HCT116 (cell line): ENCODE data around the gene EHD3. TPM values are rescaled to one million over a fixed set of nuclear protein-coding genes. Genes with fewer than 3 reads are reported as not detected.
A peak's percentile ranks its signal among the peaks of the same experiment; 100 is the strongest.

Experiments
- ATAC-seq: fragments of 200-7000 bp; cut with Tn5 transposase; 2 replicates; pipeline ENCODE4 v1.9.1; 2020; ENCODE audit warnings: mild to moderate bottlenecking, moderate library complexity
- BruUV-seq: library from RNA; stranded (reverse); fragments of 400-500 nt; replicated peaks from 2 replicates; lab custom pipeline; 2021; lab: Mats Ljungman, UMichigan
- CTCF ChIA-PET: fragments of 300-600 bp; sonication (Branson Sonifier 250); formaldehyde crosslinking; loops from one replicate; lab custom pipeline; 2021; ENCODE audit warnings: antibody characterized with exemption; lab: Charles Lee
- POLR2A ChIA-PET: fragments of 300-600, 350-600 bp; sonication (Branson Sonifier 250); formaldehyde crosslinking; loops from one replicate; lab custom pipeline; 2021; ENCODE audit warnings: antibody characterized with exemption; lab: Charles Lee
- RAD21 ChIA-PET, 2 experiments: fragments of 300-600 bp; sonication (Branson Sonifier 250); formaldehyde crosslinking; loops; one replicate each; lab custom pipeline; 2023; ENCODE audit warnings: low total read pairs in 2 of 2; ENCODE audit not compliant: uncharacterized antibody in 2 of 2, unreplicated experiment in 2 of 2, low non-redundant PET in 1 of 2; lab: Charles Lee
- DNase-seq: peaks from one replicate; pipeline ENCODE4 v3.0.0-alpha.2; 2010; ENCODE audit warnings: low read depth, low spot score
- H2AFZ ChIP-seq: fragments of 200-600 bp; shearing (Covaris generic), sonication (generic); 2 replicates; pipeline ENCODE4 v1.6.1; 2017; ENCODE audit warnings: low read depth, mixed run types, mixed read lengths, antibody characterized with exemption, low read length; ENCODE audit not compliant: poor library complexity, severe bottlenecking
- H3K27ac ChIP-seq: 2 replicates; pipeline ENCODE4 v1.5.1; 2012; ENCODE audit warnings: low read depth, low read length
- H3K27me3 ChIP-seq: fragments of 200-600 bp; sonication (generic); 2 replicates; pipeline ENCODE4 v1.6.1; 2016; ENCODE audit warnings: mixed run types, low read length, mixed read lengths; ENCODE audit not compliant: insufficient read depth
- H3K36me3 ChIP-seq, 2 experiments: fragments of 200-500 bp in 1 of 2; fragments of 200-600 bp in 1 of 2; sonication (Bioruptor generic) in 1 of 2; sonication (generic) in 1 of 2; 2 replicates each; pipeline versions ENCODE4 v1.5.1 to v1.6.1; 2014 to 2016; ENCODE audit warnings: low read length in 2 of 2, inconsistent platforms in 1 of 2, mixed read lengths in 1 of 2, mixed run types in 1 of 2; ENCODE audit not compliant: insufficient read depth in 2 of 2, control insufficient read depth in 1 of 2
- H3K4me1 ChIP-seq, 2 experiments: fragments of 200-600 bp in 1 of 2; sonication (generic) in 1 of 2; 2 replicates each; pipeline versions ENCODE4 v1.5.1 to v1.6.1; 2012 to 2017; ENCODE audit warnings: low read length in 2 of 2, inconsistent platforms in 1 of 2, mild to moderate bottlenecking in 1 of 2, mixed read lengths in 1 of 2, mixed run types in 1 of 2, moderate library complexity in 1 of 2; ENCODE audit not compliant: insufficient read depth in 2 of 2, control insufficient read depth in 1 of 2
- H3K4me2 ChIP-seq: fragments of 200-600 bp; sonication (generic); 2 replicates; pipeline ENCODE4 v1.6.1; 2017; ENCODE audit warnings: mixed run types, low read length, mixed read lengths
- H3K4me3 ChIP-seq, 2 experiments: fragments of 200-600 bp in 1 of 2; sonication (generic) in 1 of 2; replicated peaks in 1 of 2; 2 replicates each; pipeline ENCODE4 v1.5.1; 2011 to 2016; ENCODE audit warnings: low read length in 2 of 2, control low read depth in 1 of 2, low read depth in 1 of 2, mild to moderate bottlenecking in 1 of 2, mixed read lengths in 1 of 2, mixed run types in 1 of 2
- H3K79me2 ChIP-seq: fragments of 200-600 bp; sonication (generic); 2 replicates; pipeline ENCODE4 v1.6.1; 2017; ENCODE audit warnings: mild to moderate bottlenecking, mixed run types, low read length, moderate library complexity, mixed read lengths; ENCODE audit not compliant: insufficient read depth
- H3K9ac ChIP-seq: fragments of 200-600 bp; sonication (generic); 2 replicates; pipeline ENCODE4 v1.6.1; 2016; ENCODE audit warnings: low read length, mixed read lengths
- H3K9me2 ChIP-seq: fragments of 200-600 bp; sonication (generic), shearing (Covaris generic); 2 replicates; pipeline ENCODE4 v1.6.1; 2017; ENCODE audit warnings: mixed run types, mild to moderate bottlenecking, moderate library complexity; ENCODE audit not compliant: insufficient read depth
- H3K9me3 ChIP-seq, 2 experiments: fragments of 200-500 bp in 1 of 2; fragments of 200-600 bp in 1 of 2; sonication (Bioruptor generic) in 1 of 2; sonication (generic) in 1 of 2; 2 replicates each; pipeline ENCODE4 v1.6.1; 2014 to 2017; ENCODE audit warnings: low read length in 2 of 2, mixed read lengths in 2 of 2, inconsistent platforms in 1 of 2, low read depth in 1 of 2, mild to moderate bottlenecking in 1 of 2, mixed run types in 1 of 2, moderate library complexity in 1 of 2; ENCODE audit not compliant: control insufficient read depth in 1 of 2, insufficient read depth in 1 of 2
- H4K20me1 ChIP-seq: fragments of 200-600 bp; sonication (generic), shearing (Covaris generic); 2 replicates; pipeline ENCODE4 v1.6.1; 2017; ENCODE audit warnings: mixed run types, mild to moderate bottlenecking, moderate library complexity; ENCODE audit not compliant: insufficient read depth
- ATF3 ChIP-seq: IDR thresholded peaks from 2 replicates; pipeline ENCODE4 v1.6.1; 2012
- CEBPB ChIP-seq: IDR thresholded peaks from 2 replicates; pipeline ENCODE4 v1.6.1; 2012; ENCODE audit warnings: low read depth
- EGR1 ChIP-seq: IDR thresholded peaks from 2 replicates; pipeline ENCODE4 v1.6.1; 2012; ENCODE audit warnings: low read depth
- EZH2 ChIP-seq: fragments of 200-600 bp; sonication (generic); IDR thresholded peaks from 2 replicates; pipeline ENCODE4 v1.6.1; 2017; ENCODE audit warnings: antibody characterized with exemption, mixed run types
- EZH2phosphoT487 ChIP-seq: fragments of 200-600 bp; IDR thresholded peaks from 2 replicates; pipeline ENCODE4 v1.6.1; 2018; ENCODE audit warnings: antibody characterized with exemption, borderline replicate concordance
- FOSL1 ChIP-seq: IDR thresholded peaks from 2 replicates; pipeline ENCODE4 v1.6.1; 2012; ENCODE audit warnings: low read depth
- JUND ChIP-seq: IDR thresholded peaks from 2 replicates; pipeline ENCODE4 v1.6.1; 2012
- POLR2AphosphoS5 ChIP-seq: IDR thresholded peaks from 2 replicates; pipeline ENCODE4 v1.6.1; 2011; ENCODE audit warnings: mild to moderate bottlenecking, low read depth, low read length, moderate library complexity
- ZBTB33 ChIP-seq: IDR thresholded peaks from 2 replicates; pipeline ENCODE4 v1.6.1; 2011; ENCODE audit warnings: mild to moderate bottlenecking, low read length, moderate library complexity; ENCODE audit not compliant: insufficient replicate concordance; ENCODE audit errors: extremely low read depth
- intact Hi-C: fragments of 100-400 bp; cut with micrococcal nuclease; formaldehyde crosslinking; loops from 2 replicates; pipeline ENCODE4 v1.10.0; 2022
- total RNA-seq: library from RNA; stranded (reverse); gene quantifications from one replicate; pipeline ENCODE4 v1.2.1, GENCODE V29; 2021; ENCODE audit not compliant: unreplicated experiment

Gene EHD3
- total RNA-seq, 1 experiment from 2014 or later: not detected

GRCh38 chr2:31267437-31268120, 33.6 kb downstream of the EHD3 start (continued):
- TF ChIP-seq ZBTB33 (no peak), CEBPB (no peak), EZH2 (no peak), EZH2phosphoT487 (no peak), POLR2AphosphoS5 (no peak), EGR1 (no peak)

- Histone ChIP-seq H3K9me3 (no peaks in the 10 kb centered on the region), H3K27me3 (peaks cover 7% of the 10 kb centered on the region; the same call in 1 of the 2 replicates), H3K9me2 (no peaks in the 10 kb centered on the region), H3K4me1 (no peaks in the 10 kb centered on the region), H4K20me1 (no peaks in the 10 kb centered on the region), H3K27ac (no peak overlapping the region), H3K4me2 (no peak overlapping the region), H3K9ac (no peak overlapping the region), H3K4me3 (no peak overlapping the region), H3K36me3 (no peaks in the 10 kb centered on the region), H2AFZ (no peak overlapping the region), H3K79me2 (no peaks in the 10 kb centered on the region)
- intact Hi-C loops: no loop called here
- CTCF ChIA-PET: interaction anchor here (0.6 kb wide), 1 partner anchor 21 kb away, joined by 4 read pairs; no protein-coding TSS in a partner anchor
- POLR2A ChIA-PET: no interaction called here
- DNase-seq (no peak), ATAC-seq (peak; percentile 50)
- BruUV-seq: no TSS peak
- RAD21 ChIA-PET: no interaction called here
- no peak for TF ChIP-seq EZH2phosphoT487
- TF ChIP-seq ZBTB33: no peak
- TF ChIP-seq FOSL1: no peak
- TF ChIP-seq JUND: no peak
- no peak for TF ChIP-seq ATF3
These were observed 34.4 kb downstream of the EHD3 start for GRCh38 chr2:31268344-31268743.
